ENCODE results near the gene DCLK2.

Gene DCLK2

DNA sequence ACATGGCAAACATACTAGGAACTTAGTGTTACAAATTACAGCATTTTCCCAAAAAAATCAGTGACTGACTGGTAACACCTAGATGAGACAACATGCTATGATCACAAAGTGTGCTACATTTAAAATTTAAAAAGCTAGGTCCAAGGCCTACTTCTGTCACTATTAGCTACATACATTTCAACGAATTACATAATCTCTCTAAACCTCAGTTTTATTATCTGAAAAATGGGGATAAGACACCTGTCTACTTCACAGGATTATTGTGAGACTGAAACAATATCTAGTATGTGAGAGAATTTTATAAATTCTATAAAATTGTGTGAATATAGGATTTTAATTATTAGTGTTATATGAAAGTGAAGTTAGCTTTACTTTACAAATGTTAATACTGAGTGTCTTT is 228.5 kb downstream of the DCLK2 start:
- peaks cover 0 to 5% of the 10 kb centered on the region in 2 donors for H3K4me1 ChIP-seq (ENCODE audit: control insufficient read depth in 1 of 2, insufficient read depth in 2 of 2, low read length in 2 of 2)
- H3K36me3 ChIP-seq (ENCODE audit: control insufficient read depth in 1 of 2, insufficient read depth in 2 of 2, low read length in 2 of 2) = peaks cover 0 to 3% of the 10 kb centered on the region in 2 donors
- no peak overlapping the region for H3K4me3 ChIP-seq (ENCODE audit: low read depth in 1 of 2, low read length in 2 of 2)
- no peaks in the 10 kb centered on the region for H3K9me3 ChIP-seq (ENCODE audit: control insufficient read depth in 1 of 2, low read length in 2 of 2)
- no peaks in the 10 kb centered on the region for H3K27me3 ChIP-seq (ENCODE audit: low read depth, low read length)
- H3K27ac ChIP-seq (ENCODE audit: low read length) = no peak overlapping the region
